GM19239 (cell line): Measurements from ENCODE around the gene SS18.

Source experiments
- DNase-seq: peaks from one replicate; pipeline ENCODE4 v3.0.0; 2011; ENCODE audit warnings: low spot score; ENCODE audit not compliant: insufficient read length
- FAIRE-seq: peaks from 2 replicates; lab custom pipeline; 2011; peaks lifted over from hg19 to GRCh38; lab: Jason Lieb, UNC

SS18 gene

GRCh38 chr18:26005950-26006349 is 84.5 kb downstream of the SS18 start:
- no peak for FAIRE-seq
- DNase-seq, result no peak

- DNase-seq (no peak), FAIRE-seq (no peak)
These were observed 85.6 kb downstream of the SS18 start for GRCh38 chr18:26004832-26005231.

- DNase-seq (no peak), FAIRE-seq (no peak)
These were observed 86.6 kb downstream of the SS18 start for GRCh38 chr18:26003817-26004216.

GRCh38 chr18:26003356-26003755 is 87.1 kb downstream of the SS18 start:
- no peak for FAIRE-seq
- no peak for DNase-seq

GRCh38 chr18:26002375-26002910 is 88.0 kb downstream of the SS18 start:
- FAIRE-seq (peak; percentile 84), DNase-seq (no peak)

- FAIRE-seq, result no peak
- no peak for DNase-seq
These were observed 92.0 kb downstream of the SS18 start for GRCh38 chr18:25998461-25998860.

GRCh38 chr18:25992566-25992965 is 97.8 kb downstream of the SS18 start:
- FAIRE-seq, result no peak
- no peak for DNase-seq

- FAIRE-seq, result no peak
These were observed 99.9 kb downstream of the SS18 start for GRCh38 chr18:25990473-25990872.

GRCh38 chr18:25985707-25986394 is 104.6 kb downstream of the SS18 start:
- no peak for FAIRE-seq
- no peak for DNase-seq

More at GRCh38 chr18:25990473-25990872, 99.9 kb downstream of the SS18 start:
- no peak for DNase-seq

GRCh38 chr18:25983730-25984129 is 106.7 kb downstream of the SS18 start:
- DNase-seq, result no peak
- no peak for FAIRE-seq

- no peak for FAIRE-seq
- no peak for DNase-seq
These were observed 107.5 kb downstream of the SS18 start for GRCh38 chr18:25982961-25983360.

- FAIRE-seq (no peak), DNase-seq (no peak)
These were observed 108.3 kb downstream of the SS18 start for GRCh38 chr18:25982153-25982552.

- FAIRE-seq, result no peak
These were observed 110.9 kb downstream of the SS18 start for GRCh38 chr18:25979369-25980040.

GRCh38 chr18:25976554-25976953 is 113.9 kb downstream of the SS18 start:
- no peak for DNase-seq
- FAIRE-seq, result no peak

More at GRCh38 chr18:25979369-25980040, 110.9 kb downstream of the SS18 start:
- DNase-seq, result no peak

GRCh38 chr18:25974630-25975077 is 115.8 kb downstream of the SS18 start:
- DNase-seq (no peak), FAIRE-seq (no peak)
